Renal pelvis (tissue), 4 donors: Measurements from ENCODE around the gene PTGER1. TPM values are rescaled to one million over a fixed set of nuclear protein-coding genes. Genes with fewer than 3 reads are reported as not detected.

Experiments used
- DNase-seq: peaks from one replicate; pipeline ENCODE4 v3.0.0-alpha.2; 2013
- polyA plus RNA-seq, 3 donors: library from polyadenylated mRNA; unstranded; fragments of 120-200 nt; gene quantifications; one replicate each; pipeline ENCODE4 v1.2.1, GENCODE V29; 2013; ENCODE audit not compliant: insufficient read length in 3 of 3

The PTGER1 gene
- polyA plus RNA-seq, 3 donors: 5.6 to 7.0 (median 6.3) TPM

GRCh38 chr19:14446336-14447036 is 28.7 kb downstream of the PTGER1 start:
- DNase-seq: no peak

DNA sequence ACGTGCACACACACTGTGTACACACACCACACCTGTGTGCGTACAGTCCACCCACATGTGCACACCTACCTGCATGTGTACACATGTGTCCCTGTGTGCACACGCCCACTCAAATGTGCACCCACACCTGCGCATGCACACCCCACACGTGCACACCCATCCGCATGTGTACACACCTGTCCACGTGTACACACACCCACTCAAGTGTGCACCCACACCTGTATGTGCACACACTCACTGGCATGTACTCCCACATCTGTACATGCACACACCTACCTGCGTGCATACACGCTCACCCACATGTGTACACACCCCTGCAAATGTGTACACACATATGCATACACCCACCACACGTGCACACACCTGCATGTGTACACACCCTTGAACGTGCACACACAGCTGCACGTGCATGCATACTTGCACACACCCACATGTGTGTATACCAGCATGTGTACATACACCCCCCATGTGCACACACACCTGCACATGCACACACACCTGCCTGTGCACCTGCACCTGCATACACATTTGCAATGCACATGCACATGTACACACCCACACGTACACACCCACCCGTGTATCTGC is 31.4 kb downstream of the PTGER1 start:
- DNase-seq: no peak

DNA sequence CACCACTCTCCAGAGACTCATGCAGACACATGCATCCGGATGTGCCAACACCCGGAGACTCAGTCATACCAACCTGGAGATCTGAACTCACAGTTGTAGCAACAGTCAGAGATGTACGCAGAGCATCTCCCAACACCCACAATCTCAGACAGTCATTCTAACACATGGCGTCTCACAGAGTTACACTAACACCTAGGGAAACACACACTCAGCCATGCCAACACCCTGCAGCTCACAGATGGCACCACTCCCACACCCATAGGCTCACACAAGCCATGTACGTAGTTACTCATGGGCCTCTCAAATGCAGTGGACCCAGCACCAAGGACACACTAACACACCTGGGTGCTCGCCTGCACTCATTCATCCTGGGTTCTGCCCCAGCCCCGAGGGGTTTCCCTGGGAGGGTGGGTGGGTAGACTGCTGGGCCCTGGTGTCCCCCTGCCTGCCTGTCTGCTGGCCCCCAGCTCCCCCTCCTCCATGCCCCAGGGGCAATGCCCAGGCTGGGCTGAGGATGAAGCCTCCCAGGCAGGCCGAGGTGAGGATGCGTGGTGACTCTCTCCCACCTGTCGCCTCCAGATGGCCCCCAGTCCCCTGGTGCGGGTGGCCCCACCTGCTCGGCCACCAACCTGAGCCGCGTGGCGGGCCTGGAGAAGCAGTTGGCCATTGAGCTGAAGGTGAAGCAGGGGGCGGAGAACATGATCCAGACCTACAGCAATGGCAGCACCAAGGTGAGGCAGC is 32.1 kb downstream of the PTGER1 start:
- no peak for DNase-seq

DNA sequence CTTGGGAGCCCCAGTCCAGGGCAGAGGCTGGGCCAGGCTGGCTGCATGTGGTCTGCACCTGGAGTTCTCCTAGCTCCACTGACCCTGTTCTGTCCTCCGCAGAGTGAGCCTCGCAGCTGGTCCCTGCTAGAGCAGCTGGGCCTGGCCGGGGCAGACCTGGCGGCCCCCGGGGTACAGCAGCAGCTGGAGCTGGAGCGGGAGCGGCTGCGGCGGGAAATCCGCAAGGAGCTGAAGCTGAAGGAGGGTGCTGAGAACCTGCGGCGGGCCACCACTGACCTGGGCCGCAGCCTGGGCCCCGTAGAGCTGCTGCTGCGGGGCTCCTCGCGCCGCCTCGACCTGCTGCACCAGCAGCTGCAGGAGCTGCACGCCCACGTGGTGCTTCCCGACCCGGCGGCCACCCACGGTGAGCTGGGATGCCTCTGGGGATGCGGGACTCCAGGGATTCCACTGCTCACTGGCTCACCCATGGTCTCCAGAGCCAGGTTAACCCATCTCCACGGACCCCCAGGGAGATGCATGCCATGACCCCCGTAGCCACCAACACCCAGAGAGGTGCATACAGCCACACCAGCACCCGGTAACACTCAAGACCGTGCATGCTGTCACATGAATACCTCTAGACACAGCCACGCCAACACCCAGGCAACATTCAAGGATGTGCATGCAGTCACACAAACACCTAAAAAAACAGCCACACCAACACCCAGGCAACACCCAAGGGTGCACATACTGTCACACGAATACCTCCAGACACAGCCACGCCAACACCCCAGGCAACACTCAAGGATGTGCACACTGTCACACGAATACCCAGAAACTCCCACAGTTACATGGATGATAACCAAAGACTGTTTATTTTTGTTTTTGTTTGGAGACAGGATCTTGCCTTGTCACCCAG is 33.9 kb downstream of the PTGER1 start:
- no peak for DNase-seq

GRCh38 chr19:14440049-14440448 is 35.1 kb downstream of the PTGER1 start:
- DNase-seq: peak; percentile 8

DNA sequence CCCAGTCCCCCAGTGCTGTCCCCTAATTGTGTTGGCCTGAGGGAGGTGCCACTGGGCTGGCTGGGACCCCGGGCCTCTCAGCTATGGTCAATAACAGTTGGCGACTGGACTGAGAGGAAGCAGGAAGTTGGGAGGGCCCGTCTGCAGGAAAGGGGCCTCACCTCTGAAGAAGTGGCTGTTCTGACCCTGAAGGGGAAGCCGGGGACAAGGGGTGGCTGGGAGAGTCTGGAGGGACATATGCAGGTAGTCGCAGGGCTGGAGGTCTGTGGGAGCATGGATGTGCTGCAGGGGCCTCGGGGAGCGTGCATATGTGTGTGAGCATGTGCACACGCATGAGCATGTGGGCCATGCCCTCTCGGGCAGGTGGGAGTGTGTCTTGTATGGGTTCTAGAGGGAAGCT is 36.1 kb downstream of the PTGER1 start:
- no peak for DNase-seq

- DNase-seq: no peak
These were observed 37.5 kb downstream of the PTGER1 start for GRCh38 chr19:14437578-14438140.

DNA sequence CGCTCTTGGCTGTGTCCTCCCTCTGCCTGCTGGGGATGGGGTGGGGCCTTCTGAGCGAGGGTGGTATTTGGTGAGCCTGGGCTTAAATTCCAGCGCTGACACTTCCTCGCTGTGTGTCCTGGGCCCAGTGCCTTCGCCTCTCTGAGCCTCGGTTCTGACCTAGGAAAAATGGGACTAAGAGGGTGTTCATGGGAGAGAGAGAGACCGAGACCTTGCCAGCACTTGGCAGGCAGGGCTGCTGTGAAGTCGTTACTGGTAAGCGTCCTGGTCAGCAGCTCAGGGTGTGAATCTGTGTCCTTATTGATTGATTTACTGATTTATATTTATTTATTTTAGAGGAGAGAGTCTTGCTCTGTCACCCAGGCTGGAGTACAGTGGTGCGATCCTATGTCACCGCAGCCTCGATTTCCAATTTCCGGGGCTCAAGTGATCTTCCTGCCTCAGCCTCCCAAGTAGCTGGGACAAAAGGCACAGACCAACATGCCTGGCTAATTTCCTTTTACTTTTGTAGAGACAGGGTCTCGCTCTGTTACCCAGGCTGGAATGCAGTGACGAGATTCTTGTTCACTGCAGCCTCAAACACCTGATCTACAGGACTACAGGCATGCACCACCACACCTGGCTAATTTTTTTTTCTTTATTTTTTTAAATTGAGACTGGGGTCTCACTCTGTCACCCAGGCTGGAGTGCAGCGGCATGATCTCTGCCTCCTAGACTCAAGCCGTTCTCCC is 39.7 kb downstream of the PTGER1 start:
- DNase-seq: no peak

GRCh38 chr19:14434543-14435319 is 40.4 kb downstream of the PTGER1 start:
- no peak for DNase-seq

DNA sequence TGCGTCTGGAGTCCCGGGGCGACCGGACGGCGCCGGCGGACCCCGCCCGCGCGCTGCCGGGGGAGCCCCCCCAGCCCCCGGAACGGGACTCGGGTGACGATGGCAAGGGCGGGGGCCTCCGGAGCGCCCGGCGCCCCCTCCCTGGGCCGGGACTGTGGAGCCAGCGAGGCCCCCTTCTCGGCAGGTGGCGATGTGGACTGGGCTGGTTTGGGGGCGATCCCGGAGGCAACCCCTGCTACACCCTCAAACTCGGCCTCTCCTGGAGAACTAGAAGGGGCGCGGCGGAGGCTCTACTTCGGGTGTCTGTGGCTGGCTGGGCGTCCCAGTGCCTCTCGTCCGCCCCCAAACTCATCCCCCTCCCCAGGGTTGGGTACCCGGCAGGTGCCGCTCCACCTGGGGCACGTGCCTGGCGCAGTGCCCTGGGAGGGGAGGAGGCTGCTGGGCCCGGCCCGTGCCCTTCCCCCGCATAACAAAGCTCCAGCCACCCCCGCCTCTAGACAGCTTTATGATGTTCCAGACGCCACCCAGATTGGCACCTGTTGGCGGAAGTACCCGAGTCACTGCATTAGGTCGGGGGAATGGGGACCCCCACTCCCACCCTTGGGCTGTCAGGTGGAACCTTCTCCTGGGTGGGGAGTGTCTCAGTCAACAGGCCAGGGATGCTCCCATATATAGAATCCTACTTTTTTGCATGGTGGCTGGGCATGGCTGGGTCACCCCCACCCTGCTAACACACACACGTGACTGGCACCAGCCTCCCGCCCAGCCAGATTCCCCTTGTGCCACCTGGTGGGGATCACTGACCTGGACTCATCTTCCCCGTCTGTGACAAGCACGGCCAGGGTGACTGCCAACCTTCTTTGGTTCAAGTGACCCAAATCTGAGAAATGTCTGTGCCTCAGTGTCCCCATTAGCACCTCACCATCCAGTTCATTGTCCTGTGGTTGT is 41.3 kb downstream of the PTGER1 start:
- no peak for DNase-seq

- DNase-seq: peak; percentile 58
These were observed 42.2 kb downstream of the PTGER1 start, which contains the start of gene PKN1 for GRCh38 chr19:14432791-14433553. Gene PKN1, plus strand, starts transcription at chr19:14433306. Its CDS starts 216 bp downstream, at chr19:14433522.

- no peak for DNase-seq
These were observed 44.4 kb downstream of the PTGER1 start for GRCh38 chr19:14430712-14431111.

DNA sequence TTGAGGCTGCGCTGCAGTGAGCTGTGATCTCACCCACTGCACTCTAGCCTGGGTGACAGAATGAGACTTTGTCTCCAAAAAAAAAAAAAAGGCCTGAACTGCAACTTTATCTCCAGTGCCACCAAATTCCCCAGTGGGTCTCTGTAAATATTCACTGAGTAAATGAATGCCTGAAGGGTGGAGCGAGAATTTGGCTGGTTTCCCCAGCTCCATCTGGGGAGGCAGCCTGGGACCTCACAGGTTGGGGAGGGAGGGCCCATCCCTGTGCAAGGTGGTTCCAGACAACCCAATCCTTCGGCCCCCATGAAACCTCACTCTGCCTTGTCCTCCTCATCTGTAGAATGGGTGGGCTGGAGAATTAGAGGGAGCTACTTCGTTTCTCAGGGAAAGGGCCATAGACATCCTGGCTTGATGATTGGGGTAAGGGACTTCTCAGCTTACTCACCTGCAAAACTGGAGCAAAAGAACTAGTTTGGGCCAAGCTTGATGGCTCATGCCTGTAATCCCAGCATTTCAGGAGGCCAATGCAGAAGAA is 46.2 kb downstream of the PTGER1 start:
- no peak for DNase-seq

- DNase-seq: no peak
These were observed 47.7 kb downstream of the PTGER1 start for GRCh38 chr19:14427461-14427860.

DNA sequence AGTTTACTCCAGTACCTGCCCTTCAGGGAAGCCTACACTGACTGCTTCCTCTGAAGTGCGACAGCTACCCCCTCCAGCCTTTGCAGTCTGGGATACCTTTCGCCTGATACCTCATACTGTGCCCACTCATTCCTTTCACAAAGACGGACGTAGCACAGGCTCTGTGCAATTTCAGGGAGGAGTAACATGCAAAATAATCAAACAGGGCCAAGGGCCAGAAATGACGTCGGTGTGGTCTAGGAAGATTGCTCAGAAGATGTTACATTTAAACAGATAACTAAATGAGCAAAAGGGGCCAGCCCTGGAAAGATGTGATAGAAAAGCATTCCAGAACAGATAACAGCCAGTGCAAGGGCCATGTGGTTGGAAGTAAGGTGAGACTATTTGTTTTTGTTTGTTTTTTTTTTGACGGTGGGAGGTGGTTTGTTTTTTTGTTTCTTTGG is 49.4 kb downstream of the PTGER1 start:
- no peak for DNase-seq
